ENCODE measurements around the gene NT5E. TPM values are rescaled to one million over a fixed set of nuclear protein-coding genes. Genes with fewer than 3 reads are reported as not detected.

NT5E gene
- polyA plus RNA-seq, 1 of the 3 experiments (the other 2 are of a cell fraction): 443 TPM

DNA sequence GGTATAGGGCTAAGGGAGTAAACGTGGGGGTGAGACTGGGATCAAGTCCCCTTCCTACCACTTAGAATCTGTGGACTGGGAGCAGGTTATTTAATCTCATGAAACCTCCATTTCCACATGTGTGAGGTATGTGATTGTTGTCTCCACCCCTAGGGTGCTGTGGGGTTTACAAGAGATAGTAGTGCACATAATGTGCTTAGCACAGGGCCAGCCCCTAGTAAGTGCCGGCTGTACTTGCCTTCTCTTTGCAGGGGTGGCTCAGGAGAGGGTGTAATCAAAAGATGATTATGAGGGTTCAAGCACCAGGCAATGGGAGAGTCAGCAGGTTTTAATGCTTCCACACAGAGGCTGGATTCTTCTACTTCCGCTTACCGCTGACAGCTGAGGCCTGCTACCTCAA is 6.9 kb downstream of the NT5E start:
- Histone ChIP-seq H3K4me2 (peak overlapping the region; percentile 92), H3F3A (replicated peaks; ENCODE audit: insufficient read depth) (peaks cover 81% of the 10 kb centered on the region), H3K27me3 (ENCODE audit: insufficient read depth) (no peaks in the 10 kb centered on the region), H2AFZ (ENCODE audit: low read depth) (no peak overlapping the region), H3K36me3 (replicated peaks in 1 of 2; ENCODE audit: control insufficient read depth in 1 of 2, insufficient read depth in 2 of 2, low read length in 1 of 2) (peaks cover 17 to 28% of the 10 kb centered on the region in 2 experiments), H4K20me1 (ENCODE audit: insufficient read depth) (peaks cover 20% of the 10 kb centered on the region; the same call in 1 of the 2 replicates), H3K9me3 (no peaks in the 10 kb centered on the region), H3K9ac (no peak overlapping the region), H3K4me3 (ENCODE audit: low read depth in 2 of 2, low read length in 1 of 2) (no peak overlapping the region; a peak in 1 of 4 replicates), H3K9me2 (no peaks in the 10 kb centered on the region), H3K79me2 (ENCODE audit: insufficient read depth) (peaks cover 97% of the 10 kb centered on the region), H3K4me1 (ENCODE audit: control insufficient read depth in 1 of 2, insufficient read depth in 2 of 2, low read depth in 1 of 2, low read length in 1 of 2) (peaks cover 9 to 61% of the 10 kb centered on the region in 2 experiments), H3K27ac (ENCODE audit: low read depth in 2 of 2, low read length in 1 of 2) (peak overlapping the region; percentile 81 to 100; a peak in 3 of 4 replicates)
- 90% methylated on average over 4 of the region's 4 CpGs for WGBS (ENCODE audit: low lambda C conversion rate)
- DNase-seq: no peak
- ChIA-PET POLR2A (no interaction called here), CTCF (interaction anchor here (0.9 kb wide), 1 partner anchor 27 kb away, joined by 4 read pairs; no protein-coding TSS in a partner anchor)
- TF ChIP-seq RXRA (IDR thresholded peaks at IDR 0.05; ENCODE audit: borderline replicate concordance, low read depth): no peak
- TF ChIP-seq FOXJ3 (CRISPR knock-in tag; IDR thresholded peaks at IDR 0.05): no peak

DNA sequence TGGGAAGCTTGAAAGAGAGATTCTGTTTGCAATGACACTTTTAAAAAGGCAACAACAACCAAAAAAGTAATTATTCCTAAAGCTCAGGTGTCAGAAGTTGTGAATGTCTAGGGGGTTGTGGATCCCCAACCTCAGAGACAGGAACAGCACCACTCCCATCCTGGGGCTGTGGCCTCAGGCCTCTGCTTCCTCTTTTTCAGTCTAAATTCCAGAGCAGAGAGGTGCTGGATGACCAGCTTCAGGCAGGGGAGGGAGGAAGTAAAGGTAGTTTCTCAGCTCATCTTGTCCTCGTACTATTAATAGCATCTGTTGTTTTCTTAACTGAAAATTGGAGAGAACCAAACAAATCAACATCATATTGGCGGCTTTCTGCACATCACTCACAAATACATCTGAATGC is 8.3 kb downstream of the NT5E start:
- H3K4me3 ChIP-seq (ENCODE audit: low read depth in 2 of 2, low read length in 1 of 2): no peak overlapping the region
- H3K27me3 ChIP-seq (ENCODE audit: insufficient read depth): no peaks in the 10 kb centered on the region
- CTCF ChIA-PET: interaction anchor here (0.8 to 1.4 kb wide), 2 partner anchors 10 to 26 kb away, joined by 3 to 4 read pairs; no protein-coding TSS in a partner anchor
- H3K36me3 ChIP-seq (replicated peaks in 1 of 2; ENCODE audit: control insufficient read depth in 1 of 2, insufficient read depth in 2 of 2, low read length in 1 of 2): peaks cover 10 to 23% of the 10 kb centered on the region in 2 experiments
- peak overlapping the region; percentile 81 to 100; a peak in 3 of 4 replicates for H3K27ac ChIP-seq (ENCODE audit: low read depth in 2 of 2, low read length in 1 of 2)
- peak overlapping the region; percentile 92 for H3K4me2 ChIP-seq
- 21% methylated on average over 2 of the region's 2 CpGs for WGBS (ENCODE audit: low lambda C conversion rate)
- TF ChIP-seq MEF2A (IDR thresholded peaks at IDR 0.05; ENCODE audit: borderline replicate concordance, low read depth) (no peak), SIN3A (IDR thresholded peaks at IDR 0.05; ENCODE audit: borderline replicate concordance, low read depth, low read length) (no peak), RFX5 (IDR thresholded peaks at IDR 0.05; ENCODE audit: low read length) (no peak), RXRA (IDR thresholded peaks at IDR 0.05; ENCODE audit: borderline replicate concordance, low read depth) (no peak), NRF1 (IDR thresholded peaks at IDR 0.05; ENCODE audit: low read depth, low read length) (no peak), PBX3 (IDR thresholded peaks at IDR 0.05) (no peak)
- TF ChIP-seq, protein P1, sequence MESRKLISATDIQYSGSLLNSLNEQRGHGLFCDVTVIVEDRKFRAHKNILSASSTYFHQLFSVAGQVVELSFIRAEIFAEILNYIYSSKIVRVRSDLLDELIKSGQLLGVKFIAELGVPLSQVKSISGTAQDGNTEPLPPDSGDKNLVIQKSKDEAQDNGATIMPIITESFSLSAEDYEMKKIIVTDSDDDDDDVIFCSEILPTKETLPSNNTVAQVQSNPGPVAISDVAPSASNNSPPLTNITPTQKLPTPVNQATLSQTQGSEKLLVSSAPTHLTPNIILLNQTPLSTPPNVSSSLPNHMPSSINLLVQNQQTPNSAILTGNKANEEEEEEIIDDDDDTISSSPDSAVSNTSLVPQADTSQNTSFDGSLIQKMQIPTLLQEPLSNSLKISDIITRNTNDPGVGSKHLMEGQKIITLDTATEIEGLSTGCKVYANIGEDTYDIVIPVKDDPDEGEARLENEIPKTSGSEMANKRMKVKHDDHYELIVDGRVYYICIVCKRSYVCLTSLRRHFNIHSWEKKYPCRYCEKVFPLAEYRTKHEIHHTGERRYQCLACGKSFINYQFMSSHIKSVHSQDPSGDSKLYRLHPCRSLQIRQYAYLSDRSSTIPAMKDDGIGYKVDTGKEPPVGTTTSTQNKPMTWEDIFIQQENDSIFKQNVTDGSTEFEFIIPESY (IDR thresholded peaks at IDR 0.05; ENCODE audit: borderline replicate concordance, low read depth): no peak
- TF ChIP-seq, protein P2, sequence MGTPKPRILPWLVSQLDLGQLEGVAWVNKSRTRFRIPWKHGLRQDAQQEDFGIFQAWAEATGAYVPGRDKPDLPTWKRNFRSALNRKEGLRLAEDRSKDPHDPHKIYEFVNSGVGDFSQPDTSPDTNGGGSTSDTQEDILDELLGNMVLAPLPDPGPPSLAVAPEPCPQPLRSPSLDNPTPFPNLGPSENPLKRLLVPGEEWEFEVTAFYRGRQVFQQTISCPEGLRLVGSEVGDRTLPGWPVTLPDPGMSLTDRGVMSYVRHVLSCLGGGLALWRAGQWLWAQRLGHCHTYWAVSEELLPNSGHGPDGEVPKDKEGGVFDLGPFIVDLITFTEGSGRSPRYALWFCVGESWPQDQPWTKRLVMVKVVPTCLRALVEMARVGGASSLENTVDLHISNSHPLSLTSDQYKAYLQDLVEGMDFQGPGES (IDR thresholded peaks at IDR 0.05; ENCODE audit: low read depth, low read length): no peak
- DNase-seq: no peak
- H3K79me2 ChIP-seq (ENCODE audit: insufficient read depth): peaks cover 97% of the 10 kb centered on the region
- POLR2A ChIA-PET: no interaction called here
- H4K20me1 ChIP-seq (ENCODE audit: insufficient read depth): peaks cover 13% of the 10 kb centered on the region; the same call in 1 of the 2 replicates
- no peaks in the 10 kb centered on the region for H3K9me2 ChIP-seq
- H3K9ac ChIP-seq: peak overlapping the region; percentile 92
- peaks cover 88% of the 10 kb centered on the region for H3F3A ChIP-seq (replicated peaks; ENCODE audit: insufficient read depth)
- H3K9me3 ChIP-seq: no peaks in the 10 kb centered on the region
- H3K4me1 ChIP-seq (ENCODE audit: control insufficient read depth in 1 of 2, insufficient read depth in 2 of 2, low read depth in 1 of 2, low read length in 1 of 2): peaks cover 9 to 75% of the 10 kb centered on the region in 2 experiments
- no peak overlapping the region for H2AFZ ChIP-seq (ENCODE audit: low read depth)
